ENCODE measurements around the gene PLAC8. TPM values are rescaled to one million over a fixed set of nuclear protein-coding genes. Genes with fewer than 3 reads are reported as not detected.

PLAC8 gene
- total RNA-seq, 4 donors from 2014 or later = 1.3 to 3.9 (median 1.5) TPM; not detected in 1

- no peak for TF ChIP-seq CTCF (IDR thresholded peaks at IDR 0.05; ENCODE audit: low read depth)
Observed at GRCh38 chr4:83074086-83074704, 40.3 kb downstream of the PLAC8 start.

- TF ChIP-seq CTCF (IDR thresholded peaks at IDR 0.05; ENCODE audit: low read depth) = no peak
Observed at GRCh38 chr4:83071116-83071515, 43.4 kb downstream of the PLAC8 start.

- TF ChIP-seq CTCF (IDR thresholded peaks at IDR 0.05; ENCODE audit: low read depth) = no peak
Observed at GRCh38 chr4:83067058-83067639, 47.4 kb downstream of the PLAC8 start.

- no peak for TF ChIP-seq CTCF (IDR thresholded peaks at IDR 0.05; ENCODE audit: low read depth)
Observed at GRCh38 chr4:83065266-83065665, 49.3 kb downstream of the PLAC8 start.

GRCh38 chr4:83062739-83063138 lies 51.8 kb downstream of the PLAC8 start:
- TF ChIP-seq CTCF (IDR thresholded peaks at IDR 0.05; ENCODE audit: low read depth) = no peak

GRCh38 chr4:83054928-83055327 lies 59.6 kb downstream of the PLAC8 start:
- TF ChIP-seq CTCF (IDR thresholded peaks at IDR 0.05; ENCODE audit: low read depth) = no peak

- TF ChIP-seq CTCF (IDR thresholded peaks at IDR 0.05; ENCODE audit: low read depth) = no peak
Observed at GRCh38 chr4:83046693-83047473, 67.6 kb downstream of the PLAC8 start.
